NB4 (cell line): Measurements from ENCODE around the gene FJX1.
A peak's percentile ranks its signal among the peaks of the same experiment; 100 is the strongest.
"Not testable (repeated sequence)": the region's sequence is repeated elsewhere in the genome, so short reads cannot be mapped to it uniquely, and the experiment has no call there.

Experiments
- DNase-seq: peaks from one replicate; pipeline ENCODE4 v3.0.0; 2010; ENCODE audit warnings: low read depth
- H3K4me3 ChIP-seq: one replicate; pipeline ENCODE4 v1.5.1; 2011; ENCODE audit warnings: mild to moderate bottlenecking, low read depth, low read length, moderate library complexity
- CTCF ChIP-seq: IDR thresholded peaks from one replicate; pipeline ENCODE4 v1.5.1; 2012; ENCODE audit warnings: low read depth, low read length
- MAX ChIP-seq: IDR thresholded peaks from 2 replicates; pipeline ENCODE4 v1.6.1; 2011; ENCODE audit warnings: low read depth, low read length
- MYC ChIP-seq: IDR thresholded peaks from 2 replicates; pipeline ENCODE4 v1.6.1; 2011; ENCODE audit warnings: low read depth, low read length
- POLR2A ChIP-seq: IDR thresholded peaks from 2 replicates; pipeline ENCODE4 v1.6.1; 2011; ENCODE audit warnings: mild to moderate bottlenecking; ENCODE audit not compliant: insufficient read length; ENCODE audit errors: extremely low read depth

Gene FJX1

GRCh38 chr11:35664977-35665441 is 46.7 kb downstream of the FJX1 start:
- TF ChIP-seq CTCF (no peak), MYC (no peak), POLR2A (no peak)
- no peak overlapping the region for H3K4me3 ChIP-seq
- peak; percentile 13 for DNase-seq

GRCh38 chr11:35667257-35667656 is 49.0 kb downstream of the FJX1 start:
- TF ChIP-seq CTCF: no peak
- no peak for TF ChIP-seq MYC
- no peak for TF ChIP-seq POLR2A
- TF ChIP-seq MAX: no peak
- H3K4me3 ChIP-seq: no peak overlapping the region
- DNase-seq: no peak

- not testable (repeated sequence) for H3K4me3 ChIP-seq, DNase-seq
These were observed 50.1 kb downstream of the FJX1 start for GRCh38 chr11:35668350-35668749.
